OCI-LY1 (cell line): Measurements from ENCODE around the gene BBX.

Source experiments
- H2AFZ ChIP-seq: fragments of 200-600 bp; sonication (generic), shearing (Covaris generic); 2 replicates; pipeline ENCODE4 v1.6.0; 2014; ENCODE audit warnings: antibody characterized with exemption, mild to moderate bottlenecking, low read length
- H3F3A ChIP-seq: fragments of 200-600 bp; sonication (generic), shearing (Covaris generic); 2 replicates; pipeline ENCODE4 v1.6.0; 2014; ENCODE audit warnings: mild to moderate bottlenecking, antibody characterized with exemption, low read length, moderate library complexity; ENCODE audit not compliant: insufficient read depth
- H3K27ac ChIP-seq: fragments of 200-600 bp; sonication (generic); 2 replicates; pipeline ENCODE4 v1.5.1; 2014; ENCODE audit warnings: low read length, mixed run types, mild to moderate bottlenecking, low read depth; ENCODE audit not compliant: poor library complexity, severe bottlenecking
- H3K27me3 ChIP-seq: fragments of 200-600 bp; sonication (generic); 2 replicates; pipeline ENCODE4 v1.6.0; 2014; ENCODE audit warnings: antibody characterized with exemption, mild to moderate bottlenecking, low read length, moderate library complexity; ENCODE audit not compliant: insufficient read depth
- H3K36me3 ChIP-seq: fragments of 200-600 bp; sonication (generic); 2 replicates; pipeline ENCODE4 v1.6.1; 2014; ENCODE audit warnings: mild to moderate bottlenecking, antibody characterized with exemption, low read length, moderate library complexity, mixed read lengths; ENCODE audit not compliant: insufficient read depth
- H3K4me1 ChIP-seq: fragments of 200-600 bp; sonication (generic); 2 replicates; pipeline ENCODE4 v1.5.1; 2014; ENCODE audit warnings: mild to moderate bottlenecking, low read length, moderate library complexity; ENCODE audit not compliant: insufficient read depth, severe bottlenecking
- H3K4me2 ChIP-seq: fragments of 200-600 bp; sonication (generic), shearing (Covaris generic); 2 replicates; pipeline ENCODE4 v1.6.1; 2014; ENCODE audit warnings: low read length
- H3K4me3 ChIP-seq: fragments of 200-600 bp; sonication (generic); 2 replicates; pipeline ENCODE4 v1.5.1; 2014; ENCODE audit warnings: low read length, low read depth, mild to moderate bottlenecking, mixed read lengths; ENCODE audit not compliant: poor library complexity, severe bottlenecking
- H3K79me2 ChIP-seq: fragments of 200-600 bp; shearing (Covaris generic); 2 replicates; pipeline ENCODE4 v1.6.1; 2016; ENCODE audit warnings: mixed run types, low read length, mixed read lengths; ENCODE audit not compliant: insufficient read depth
- H3K9ac ChIP-seq: fragments of 200-600 bp; sonication (generic), shearing (Covaris generic); 2 replicates; pipeline ENCODE4 v1.6.1; 2014; ENCODE audit warnings: mild to moderate bottlenecking, low read length, mixed read lengths
- H3K9me2 ChIP-seq: fragments of 200-600 bp; sonication (generic), shearing (Covaris generic); 2 replicates; pipeline ENCODE4 v1.6.1; 2014; ENCODE audit warnings: low read depth, mild to moderate bottlenecking, low read length, mixed read lengths
- H3K9me3 ChIP-seq: fragments of 200-600 bp; shearing (Covaris generic); 2 replicates; pipeline ENCODE4 v1.6.1; 2014; ENCODE audit warnings: low read length, mixed read lengths
- H4K20me1 ChIP-seq: fragments of 200-600 bp; sonication (generic), shearing (Covaris generic); 2 replicates; pipeline ENCODE4 v1.6.0; 2016; ENCODE audit warnings: mild to moderate bottlenecking, low read length; ENCODE audit not compliant: insufficient read depth
- EZH2 ChIP-seq: fragments of 200-600 bp; sonication (generic), shearing (Covaris generic); IDR thresholded peaks from 2 replicates; pipeline ENCODE4 v1.8.0; 2017; ENCODE audit warnings: borderline replicate concordance, mixed run types, mild to moderate bottlenecking, antibody characterized with exemption, low read length, moderate library complexity, mixed read lengths
- TF ChIP-seq, protein P1 (sequence below): fragments of 200-600 bp; sonication (generic), shearing (Covaris generic); IDR thresholded peaks from 2 replicates; pipeline ENCODE4 v1.5.1; 2017; ENCODE audit warnings: mild to moderate bottlenecking, antibody characterized with exemption, low read length, moderate library complexity, mixed read lengths

Gene BBX

DNA sequence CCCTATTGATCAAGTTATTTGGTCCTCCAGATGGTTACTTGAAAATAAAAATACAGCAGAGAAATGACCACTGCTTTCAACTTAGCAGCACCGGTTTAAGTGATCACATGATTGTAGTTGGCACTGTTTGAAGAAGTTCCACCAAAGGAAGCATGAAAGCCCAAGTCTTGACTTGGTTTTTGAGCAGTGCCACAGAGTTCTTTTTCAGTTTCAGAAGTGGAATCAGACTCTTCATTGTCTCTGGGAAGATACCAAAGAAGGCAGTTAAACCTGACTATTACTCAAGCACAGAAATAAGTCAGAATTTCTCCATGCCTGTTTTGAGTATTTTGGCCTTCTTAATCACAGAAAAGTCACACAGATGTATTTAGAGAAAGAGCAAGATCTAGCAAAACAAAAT, 66.7 kb downstream of the BBX start:
- no peaks in the 10 kb centered on the region for H3K79me2 ChIP-seq
- H3K4me3 ChIP-seq, result no peak overlapping the region
- H4K20me1 ChIP-seq, result no peaks in the 10 kb centered on the region
- H3K4me2 ChIP-seq, result no peak overlapping the region
- H3K9ac ChIP-seq, result no peak overlapping the region
- no peaks in the 10 kb centered on the region for H3K36me3 ChIP-seq
- no peaks in the 10 kb centered on the region for H3K9me3 ChIP-seq
- peaks cover 9% of the 10 kb centered on the region for H3K4me1 ChIP-seq
- no peaks in the 10 kb centered on the region for H3K27me3 ChIP-seq
- no peak overlapping the region for H3K27ac ChIP-seq
- H2AFZ ChIP-seq, result no peak overlapping the region
- TF ChIP-seq, protein P1, sequence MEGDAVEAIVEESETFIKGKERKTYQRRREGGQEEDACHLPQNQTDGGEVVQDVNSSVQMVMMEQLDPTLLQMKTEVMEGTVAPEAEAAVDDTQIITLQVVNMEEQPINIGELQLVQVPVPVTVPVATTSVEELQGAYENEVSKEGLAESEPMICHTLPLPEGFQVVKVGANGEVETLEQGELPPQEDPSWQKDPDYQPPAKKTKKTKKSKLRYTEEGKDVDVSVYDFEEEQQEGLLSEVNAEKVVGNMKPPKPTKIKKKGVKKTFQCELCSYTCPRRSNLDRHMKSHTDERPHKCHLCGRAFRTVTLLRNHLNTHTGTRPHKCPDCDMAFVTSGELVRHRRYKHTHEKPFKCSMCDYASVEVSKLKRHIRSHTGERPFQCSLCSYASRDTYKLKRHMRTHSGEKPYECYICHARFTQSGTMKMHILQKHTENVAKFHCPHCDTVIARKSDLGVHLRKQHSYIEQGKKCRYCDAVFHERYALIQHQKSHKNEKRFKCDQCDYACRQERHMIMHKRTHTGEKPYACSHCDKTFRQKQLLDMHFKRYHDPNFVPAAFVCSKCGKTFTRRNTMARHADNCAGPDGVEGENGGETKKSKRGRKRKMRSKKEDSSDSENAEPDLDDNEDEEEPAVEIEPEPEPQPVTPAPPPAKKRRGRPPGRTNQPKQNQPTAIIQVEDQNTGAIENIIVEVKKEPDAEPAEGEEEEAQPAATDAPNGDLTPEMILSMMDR, result no peak
- TF ChIP-seq EZH2, result no peak
- H3K9me2 ChIP-seq, result no peaks in the 10 kb centered on the region
- no peaks in the 10 kb centered on the region for H3F3A ChIP-seq

DNA sequence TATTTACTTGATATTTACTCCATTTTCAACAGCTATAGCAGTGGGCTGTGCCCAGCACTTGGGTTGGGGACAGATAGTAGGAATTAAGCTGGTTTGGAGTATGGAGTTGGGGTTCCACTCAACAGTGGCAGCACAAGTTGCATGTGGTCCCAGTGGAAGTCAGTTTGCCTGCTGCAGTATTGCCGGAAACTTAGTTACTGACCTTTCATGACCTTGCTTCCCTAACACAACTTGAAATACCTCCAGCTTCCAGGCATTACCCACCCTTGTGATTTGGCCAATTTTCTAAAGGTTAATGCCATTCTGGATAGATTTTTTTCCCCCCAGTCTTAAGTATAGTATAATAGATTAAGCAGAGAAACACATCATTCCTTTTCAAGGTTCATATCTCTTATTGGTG, 68.0 kb downstream of the BBX start:
- no peak overlapping the region for H2AFZ ChIP-seq
- peaks cover 9% of the 10 kb centered on the region for H3K4me1 ChIP-seq
- no peaks in the 10 kb centered on the region for H3K9me2 ChIP-seq
- TF ChIP-seq, protein P1, result no peak
- no peak for TF ChIP-seq EZH2
- H3K4me3 ChIP-seq, result no peak overlapping the region
- no peak overlapping the region for H3K27ac ChIP-seq
- H4K20me1 ChIP-seq, result no peaks in the 10 kb centered on the region
- H3F3A ChIP-seq, result peaks cover 4% of the 10 kb centered on the region; the same call in 1 of the 2 replicates
- no peak overlapping the region for H3K9ac ChIP-seq
- H3K79me2 ChIP-seq, result no peaks in the 10 kb centered on the region
- no peaks in the 10 kb centered on the region for H3K9me3 ChIP-seq
- no peak overlapping the region for H3K4me2 ChIP-seq
- H3K27me3 ChIP-seq, result no peaks in the 10 kb centered on the region
- H3K36me3 ChIP-seq, result no peaks in the 10 kb centered on the region

DNA sequence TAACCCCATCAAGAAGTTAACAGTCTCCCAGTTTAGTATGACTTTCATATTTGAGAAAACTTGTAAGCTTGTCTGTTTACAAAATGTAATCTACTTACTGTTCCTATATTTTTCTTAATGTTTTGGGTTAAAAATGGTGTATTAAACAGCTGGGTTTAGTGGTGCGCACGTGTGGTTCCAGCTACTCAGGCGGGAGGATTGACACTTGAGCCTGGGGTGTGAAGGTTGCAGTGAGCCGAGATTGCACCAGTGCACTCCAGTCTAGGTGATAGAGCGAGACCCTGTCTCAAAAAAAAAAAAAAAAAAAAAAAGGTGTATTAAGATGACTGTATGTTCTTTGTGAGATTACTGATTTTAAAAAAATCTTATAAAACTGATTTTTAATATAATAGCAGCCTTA, 69.3 kb downstream of the BBX start:
- Histone ChIP-seq H3F3A (peaks cover 5% of the 10 kb centered on the region; the same call in 1 of the 2 replicates), H3K36me3 (no peaks in the 10 kb centered on the region), H3K79me2 (no peaks in the 10 kb centered on the region; the same call in 1 of the 2 replicates), H3K4me1 (peaks cover 19% of the 10 kb centered on the region), H3K4me3 (no peak overlapping the region), H3K9me3 (no peaks in the 10 kb centered on the region), H4K20me1 (no peaks in the 10 kb centered on the region), H2AFZ (no peak overlapping the region), H3K27ac (no peak overlapping the region), H3K27me3 (no peaks in the 10 kb centered on the region), H3K9ac (no peak overlapping the region), H3K4me2 (no peak overlapping the region), H3K9me2 (no peaks in the 10 kb centered on the region)
- no peak for TF ChIP-seq EZH2
- TF ChIP-seq, protein P1, result no peak
